Stimulated activated CD8-positive, alpha-beta memory T cell treated with anti-CD3 and anti-CD28 coated beads, Interleukin-12 subunit alpha, Interleukin-12 subunit beta, amount 100 ng/mL, for 24 hours (primary cell): Measurements from ENCODE around the gene IGSF23.

Experiments
- DNase-seq: peaks from one replicate; pipeline ENCODE4 v3.0.0-alpha.2; 2020; ENCODE audit errors: extremely low read depth

The IGSF23 gene

GRCh38 chr19:44640518-44640917, 27.2 kb downstream of the IGSF23 start:
- DNase-seq: no peak

- DNase-seq: no peak
These were observed 28.3 kb downstream of the IGSF23 start for GRCh38 chr19:44641501-44642265.

DNA sequence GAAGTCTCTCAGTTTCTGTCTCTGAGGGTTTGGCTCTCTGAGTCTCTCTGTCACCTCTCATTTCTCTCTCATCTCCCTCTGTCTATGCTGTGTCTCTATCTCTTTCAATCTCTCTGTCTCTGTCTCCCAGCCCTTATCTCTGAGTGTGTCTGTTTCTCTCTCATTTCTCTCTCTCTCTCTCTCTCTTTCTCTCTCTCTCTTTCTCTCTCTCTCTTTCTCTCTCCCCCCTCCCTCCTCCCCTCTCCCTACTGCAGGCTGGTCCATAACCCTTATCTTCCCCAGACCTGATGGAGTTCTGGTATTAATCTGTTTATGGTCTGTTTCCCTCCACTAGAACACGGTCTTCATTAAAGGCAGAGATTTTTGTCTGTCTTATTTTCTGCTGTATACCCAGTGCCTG, 29.0 kb downstream of the IGSF23 start:
- no peak for DNase-seq

DNA sequence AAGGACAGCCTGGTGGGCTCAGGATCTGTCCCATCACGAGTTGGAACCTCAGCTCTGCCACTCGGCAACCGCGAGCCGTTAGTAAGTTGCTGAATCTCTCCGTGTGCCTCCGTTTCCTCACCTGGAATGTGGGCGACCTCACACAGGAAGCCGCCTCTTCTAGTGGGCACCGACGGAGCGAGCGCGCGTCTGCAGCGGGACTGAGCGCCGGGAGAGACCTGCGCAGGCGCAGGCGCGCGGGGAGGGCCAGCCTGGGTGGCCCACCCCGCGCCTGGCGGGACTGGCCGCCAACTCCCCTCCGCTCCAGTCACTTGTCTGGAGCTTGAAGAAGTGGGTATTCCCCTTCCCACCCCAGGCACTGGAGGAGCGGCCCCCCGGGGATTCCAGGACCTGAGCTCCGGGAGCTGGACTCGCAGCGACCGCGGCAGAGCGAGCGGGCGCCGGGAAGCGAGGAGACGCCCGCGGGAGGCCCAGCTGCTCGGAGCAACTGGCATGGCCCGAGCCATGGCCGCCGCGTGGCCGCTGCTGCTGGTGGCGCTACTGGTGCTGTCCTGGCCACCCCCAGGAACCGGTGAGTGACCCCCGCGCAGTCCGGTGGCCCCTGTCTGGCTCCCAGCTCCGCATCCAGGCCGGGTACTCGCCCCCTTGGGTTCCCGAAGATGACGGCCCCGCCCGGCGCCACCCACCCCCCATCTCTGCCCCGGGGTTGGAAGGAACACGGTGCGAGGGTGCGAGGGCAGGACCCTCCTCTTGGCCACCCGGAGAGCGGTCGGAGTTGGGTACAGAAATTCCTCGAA, 30.4 kb downstream of the IGSF23 start, which contains the start of gene PVR:
PVR (plus strand) TSS at position 306 of the 797 bp plus-strand sequence; CDS start at position 493, 187 bp downstream.
- DNase-seq: no peak

DNA sequence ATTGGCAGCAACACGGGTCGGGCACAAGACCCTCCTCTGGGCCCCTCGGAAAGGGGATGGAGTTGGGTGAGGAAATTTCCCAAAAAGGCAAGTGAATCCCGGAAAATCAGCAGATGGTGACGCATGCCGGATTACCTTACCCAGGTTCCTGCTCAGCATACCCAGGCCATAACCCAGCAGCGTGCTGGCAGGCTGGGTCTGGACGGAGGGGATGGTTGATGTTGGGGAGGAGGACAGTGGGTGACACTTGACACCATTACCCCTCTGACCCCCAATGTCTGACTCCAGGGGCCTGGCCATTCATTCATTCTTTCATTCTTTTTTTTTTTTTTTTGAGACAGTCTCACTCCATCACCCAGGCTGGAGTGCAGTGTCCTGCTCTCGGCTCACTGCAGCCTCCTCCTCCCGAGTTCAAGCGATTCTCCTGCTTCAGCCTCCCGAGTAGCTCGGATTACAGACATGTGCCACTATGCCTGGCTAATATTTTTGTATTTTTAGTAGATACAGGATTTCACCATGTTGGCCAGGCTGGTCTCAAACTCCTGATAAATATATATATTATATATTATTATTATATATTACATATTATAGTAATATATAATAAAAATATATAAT, 31.1 kb downstream of the IGSF23 start:
- no peak for DNase-seq

DNA sequence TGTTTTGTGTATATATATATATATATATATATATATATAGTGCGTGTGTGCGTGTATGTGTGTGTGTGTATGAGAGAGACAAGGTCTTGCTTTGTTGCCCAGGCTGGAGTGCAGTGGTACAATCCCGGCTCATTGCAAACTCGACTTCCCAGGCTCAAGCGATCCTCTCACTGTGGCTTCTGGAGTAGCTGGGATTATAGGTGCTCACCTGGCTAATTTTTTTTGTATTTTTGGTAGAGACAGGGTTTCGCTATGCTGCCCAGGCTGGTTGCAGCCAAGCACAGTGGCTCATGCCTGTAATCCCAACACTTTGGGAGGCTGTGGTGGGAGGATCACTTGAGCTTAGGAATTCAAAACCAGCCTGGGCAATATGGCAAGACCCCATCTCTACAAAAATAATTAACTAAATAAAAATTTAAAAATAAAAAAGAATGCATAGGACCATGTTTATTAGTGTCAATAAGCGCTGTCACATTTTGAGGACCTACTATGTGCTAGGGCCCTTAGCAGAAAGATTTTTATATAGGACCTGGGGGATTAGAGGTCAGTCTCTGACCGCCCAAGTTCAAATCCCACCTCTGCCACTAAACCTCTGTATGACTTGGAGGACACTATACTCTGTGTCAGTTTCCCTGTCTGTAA, 32.2 kb downstream of the IGSF23 start:
- no peak for DNase-seq

GRCh38 chr19:44646049-44646416, 32.7 kb downstream of the IGSF23 start:
- no peak for DNase-seq

GRCh38 chr19:44647144-44647543, 33.8 kb downstream of the IGSF23 start:
- DNase-seq: no peak

DNA sequence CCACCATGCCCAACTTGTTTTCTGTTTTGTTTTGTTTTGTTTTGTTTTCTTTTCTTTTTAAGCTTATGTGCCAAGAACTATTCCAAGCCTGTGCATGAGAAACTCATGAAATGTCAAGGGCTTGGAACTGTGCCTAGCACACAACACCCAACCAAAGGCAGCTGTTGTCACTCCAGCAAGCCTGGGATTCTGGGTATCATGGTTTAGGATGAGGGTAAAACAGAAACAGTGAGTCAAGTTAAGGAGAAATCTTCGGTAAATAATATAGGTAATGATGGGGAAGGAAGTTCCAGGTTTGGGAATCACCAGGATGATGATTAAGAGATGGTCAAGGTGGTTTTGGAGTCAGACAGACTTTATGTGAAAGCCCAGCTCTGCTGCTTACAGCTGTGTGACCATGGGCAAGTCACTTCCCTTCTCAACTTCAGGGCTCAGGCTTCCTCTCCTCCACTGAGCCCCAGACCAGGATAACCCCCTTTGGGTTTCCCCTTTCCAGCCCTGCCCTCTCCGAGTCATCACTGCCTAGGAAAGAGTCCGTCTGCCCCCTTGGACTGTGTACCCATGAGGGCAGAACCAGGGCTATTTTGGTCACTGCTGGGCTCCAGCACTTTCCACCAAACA, 35.4 kb downstream of the IGSF23 start:
- DNase-seq: no peak

GRCh38 chr19:44649578-44650145, 36.3 kb downstream of the IGSF23 start:
- DNase-seq: no peak

DNA sequence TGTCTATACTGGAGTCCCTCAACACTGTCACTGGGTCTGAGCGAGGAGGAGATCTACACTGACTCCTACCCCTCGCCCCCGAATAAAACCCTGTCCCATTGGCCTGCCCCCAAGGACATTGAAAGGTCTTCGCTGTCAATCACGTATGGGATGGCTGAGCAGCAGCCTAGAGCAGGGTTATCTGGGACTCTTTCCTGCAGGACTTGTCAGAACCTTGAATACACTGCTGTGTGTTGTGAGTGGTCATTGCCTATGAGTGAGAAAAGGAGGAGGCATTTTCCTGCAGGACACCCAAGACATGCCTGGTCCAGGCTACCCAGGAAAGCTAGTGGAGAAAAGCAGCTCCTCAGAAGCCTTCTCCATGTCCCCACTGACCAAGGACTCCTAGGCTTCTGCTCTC, 40.0 kb downstream of the IGSF23 start:
- DNase-seq: no peak

GRCh38 chr19:44653977-44654774, 40.8 kb downstream of the IGSF23 start:
- peak; percentile 22 for DNase-seq

DNA sequence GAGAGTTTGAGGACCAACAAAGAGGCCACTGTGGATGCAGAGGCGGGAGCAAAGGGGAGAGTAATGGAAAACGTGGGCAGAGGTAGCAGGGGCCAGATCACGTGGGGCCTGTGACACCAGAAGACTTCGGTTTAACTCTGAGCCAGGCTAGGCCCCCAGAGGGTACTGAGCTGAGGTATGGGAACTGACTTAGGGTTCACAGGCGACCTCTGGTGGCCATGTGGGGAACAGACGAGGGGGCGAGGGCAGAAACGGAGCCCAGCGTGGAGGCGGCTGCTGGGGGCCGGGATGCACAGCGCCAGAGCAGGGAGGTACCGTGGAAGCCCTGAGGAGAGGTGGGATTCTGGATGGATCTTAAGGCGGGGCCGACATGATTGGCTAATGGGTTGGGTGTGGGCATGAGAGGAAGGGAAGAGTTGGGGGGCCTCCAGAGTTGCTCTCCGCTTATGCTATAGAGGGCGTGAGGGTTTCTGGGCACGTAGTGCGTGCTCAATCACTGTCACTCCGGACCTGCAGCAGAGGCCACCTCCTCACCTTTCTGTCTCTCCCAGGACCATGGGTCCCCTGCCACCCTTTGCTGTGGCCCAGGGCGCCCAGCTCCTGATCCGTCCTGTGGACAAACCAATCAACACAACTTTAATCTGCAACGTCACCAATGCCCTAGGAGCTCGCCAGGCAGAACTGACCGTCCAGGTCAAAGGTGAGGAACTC, 44.0 kb downstream of the IGSF23 start:
- DNase-seq: peak; percentile 10

DNA sequence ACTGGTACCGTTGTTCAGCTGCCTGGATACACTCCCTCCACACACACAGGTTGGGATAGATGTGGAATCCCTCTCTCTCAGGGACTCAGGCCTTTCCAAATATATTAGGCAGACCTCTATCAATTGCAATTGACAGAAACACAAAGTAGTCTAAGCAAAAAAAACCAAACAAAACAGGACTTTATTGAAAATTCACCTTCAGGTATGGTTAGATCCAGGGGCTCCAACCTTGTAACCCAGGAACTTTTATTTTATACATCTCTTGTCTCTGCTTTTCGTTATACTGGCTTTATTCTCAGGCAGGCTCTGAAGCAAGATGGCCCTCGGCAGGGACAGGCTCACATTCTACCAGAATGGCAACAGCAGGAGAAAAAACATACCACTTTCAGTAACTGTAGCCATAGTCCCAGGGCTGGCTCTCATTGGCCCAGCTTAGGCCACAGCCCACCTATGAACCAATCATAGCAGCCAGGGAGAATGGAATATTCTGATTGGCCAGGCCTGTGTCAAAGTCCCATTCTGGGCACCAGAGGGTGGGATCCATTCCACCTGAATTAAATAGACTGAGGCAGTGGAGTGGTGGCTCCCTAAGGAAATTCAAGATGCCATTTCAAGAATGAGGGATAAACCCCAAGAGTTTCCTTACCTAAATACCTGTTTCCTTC, 44.8 kb downstream of the IGSF23 start:
- no peak for DNase-seq

DNA sequence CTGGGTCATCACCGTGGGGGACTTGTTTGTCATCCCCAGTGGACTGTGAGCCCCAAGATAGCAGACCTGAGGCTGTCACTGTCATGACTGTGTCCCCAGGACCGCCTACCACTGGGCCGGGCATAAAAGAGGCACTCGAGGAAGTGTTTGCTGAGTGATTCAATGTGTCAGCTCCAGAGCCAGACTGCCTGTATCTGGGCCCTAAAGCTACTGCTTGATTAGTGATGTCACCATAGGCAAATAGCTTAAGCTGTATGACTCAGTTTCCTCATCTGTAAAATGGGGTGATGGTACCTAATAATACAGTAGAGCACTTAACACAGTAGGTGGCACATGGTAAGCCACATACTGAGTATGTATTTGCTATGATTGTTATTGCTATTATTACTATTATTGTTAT, 46.7 kb downstream of the IGSF23 start:
- DNase-seq: no peak

DNA sequence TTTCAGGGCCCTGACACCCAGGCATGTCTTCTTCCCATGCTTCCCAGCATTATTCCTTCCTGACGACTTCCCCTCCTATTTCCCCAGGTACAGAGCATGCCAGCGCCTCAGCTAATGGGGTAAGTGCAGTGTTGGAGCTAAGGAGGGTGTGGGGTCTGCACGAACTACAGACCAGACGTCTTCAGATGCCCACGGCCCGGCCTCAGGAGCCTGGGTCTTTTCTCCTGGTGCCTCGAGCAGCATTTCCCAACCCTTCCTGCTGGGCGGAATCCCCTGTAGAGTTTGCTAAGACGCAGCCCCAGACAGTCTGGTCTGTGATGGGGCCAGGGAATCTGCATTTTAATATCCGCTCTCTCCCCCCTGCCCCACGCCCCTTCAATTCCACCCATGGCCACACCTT, 47.8 kb downstream of the IGSF23 start:
- DNase-seq: no peak

DNA sequence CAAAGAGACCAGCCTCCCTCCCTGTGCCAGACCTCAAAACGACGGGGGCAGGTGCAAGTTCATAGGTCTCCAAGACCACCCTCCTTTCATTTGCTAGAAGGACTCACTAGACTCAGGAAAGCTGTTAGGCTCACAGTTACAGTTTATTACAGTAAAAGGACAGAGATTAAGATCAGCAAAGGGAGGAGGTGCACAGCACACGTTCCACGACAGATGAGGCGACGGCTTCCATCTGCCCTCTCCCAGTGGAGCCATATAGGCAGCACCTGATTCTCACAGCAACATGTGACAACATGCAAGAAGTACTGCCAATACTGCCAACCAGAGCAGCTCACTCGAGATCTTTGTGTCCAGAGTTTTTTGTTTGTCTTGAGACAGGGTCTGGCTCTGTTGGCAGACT, 48.5 kb downstream of the IGSF23 start:
- no peak for DNase-seq

DNA sequence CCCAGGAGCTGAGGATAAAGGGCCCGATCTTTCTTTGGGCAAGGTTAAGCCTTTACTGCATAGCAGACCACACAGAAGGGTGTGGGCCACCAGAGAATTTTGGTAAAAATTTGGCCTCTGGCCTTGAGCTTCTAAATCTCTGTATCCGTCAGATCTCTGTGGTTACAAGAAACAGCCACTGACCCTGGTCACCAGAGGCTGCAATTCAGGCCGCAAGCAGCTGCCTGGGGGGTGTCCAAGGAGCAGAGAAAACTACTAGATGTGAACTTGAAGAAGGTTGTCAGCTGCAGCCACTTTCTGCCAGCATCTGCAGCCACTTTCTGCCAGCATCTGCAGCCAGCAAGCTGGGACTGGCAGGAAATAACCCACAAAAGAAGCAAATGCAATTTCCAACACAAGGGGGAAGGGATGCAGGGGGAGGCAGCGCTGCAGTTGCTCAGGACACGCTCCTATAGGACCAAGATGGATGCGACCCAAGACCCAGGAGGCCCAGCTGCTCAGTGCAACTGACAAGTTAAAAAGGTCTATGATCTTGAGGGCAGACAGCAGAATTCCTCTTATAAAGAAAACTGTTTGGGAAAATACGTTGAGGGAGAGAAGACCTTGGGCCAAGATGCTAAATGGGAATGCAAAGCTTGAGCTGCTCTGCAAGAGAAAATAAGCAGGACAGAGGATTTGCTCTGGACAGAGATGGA, 49.5 kb downstream of the IGSF23 start:
- no peak for DNase-seq

DNA sequence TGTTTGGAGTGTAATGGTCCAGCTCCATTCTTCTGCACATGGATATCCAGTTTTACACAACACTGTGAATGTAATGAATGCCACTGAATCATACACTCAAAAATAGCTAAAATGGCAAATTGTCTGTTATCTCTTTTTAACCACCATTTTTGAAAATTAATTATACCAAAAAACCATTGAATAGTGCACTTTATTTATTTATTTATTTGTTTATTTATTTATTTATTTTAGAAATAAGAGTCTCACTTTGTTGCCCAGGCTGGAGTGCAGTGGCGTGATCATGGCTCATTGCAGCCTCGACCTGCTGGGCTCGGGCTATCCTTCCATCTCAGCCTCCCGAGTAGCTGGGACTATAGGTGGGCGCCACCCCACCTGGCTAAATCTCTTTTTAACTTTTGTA, 50.6 kb downstream of the IGSF23 start:
- DNase-seq: no peak
